ENCODE results near the gene TMA7B.
A peak's percentile ranks its signal among the peaks of the same experiment; 100 is the strongest.

TMA7B gene

GRCh38 chr22:39952347-39952746 lies 7.8 kb upstream of the TMA7B start:
- no peak for DNase-seq (ENCODE audit: low read depth in 2 of 2)

- DNase-seq (ENCODE audit: low read depth in 2 of 2) = no peak
Observed at GRCh38 chr22:39953101-39953500, 7.1 kb upstream of the TMA7B start.

DNA sequence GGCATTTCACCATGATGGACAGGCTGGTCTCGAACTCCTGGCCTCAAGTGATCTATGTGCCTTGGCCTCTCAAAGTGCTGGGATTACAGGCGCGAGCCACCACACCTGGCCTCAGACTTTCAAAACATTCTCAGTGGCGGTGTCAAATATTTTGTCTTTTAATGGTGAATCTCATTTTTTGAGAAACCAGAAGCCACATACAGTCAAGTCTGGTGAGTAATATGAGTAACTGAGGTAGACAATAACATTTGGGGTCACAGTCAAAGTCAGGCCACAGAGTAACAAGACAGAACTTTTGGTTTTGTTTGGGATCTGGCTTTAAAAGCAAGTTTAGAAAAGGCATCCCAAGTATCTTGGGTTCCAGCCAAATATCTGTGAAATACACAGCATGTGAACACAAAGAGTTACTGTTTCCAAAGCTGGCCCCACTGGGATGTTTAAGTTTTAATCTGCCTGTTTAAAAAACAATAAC lies 5.6 kb upstream of the TMA7B start:
- no peak for DNase-seq (ENCODE audit: low read depth in 2 of 2)

DNA sequence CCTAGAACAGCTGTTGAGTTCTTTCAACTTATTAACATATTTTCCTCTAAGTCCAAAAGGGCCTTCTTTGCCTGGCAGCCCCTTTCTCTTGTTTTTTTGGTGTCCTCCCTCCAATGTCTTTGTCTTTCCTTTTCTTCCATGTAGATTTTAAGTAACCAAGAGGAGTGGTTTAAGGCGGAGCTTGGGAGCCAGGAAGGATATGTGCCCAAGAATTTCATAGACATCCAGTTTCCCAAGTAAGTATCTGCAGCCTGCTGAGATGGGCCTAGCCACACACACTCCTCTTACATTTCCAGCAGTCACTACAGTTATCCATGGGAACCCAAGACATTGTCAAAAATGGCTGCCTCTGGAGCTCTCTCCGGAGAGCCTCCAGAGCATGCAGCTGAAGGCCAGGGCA lies 4.5 kb upstream of the TMA7B start:
- no peak for DNase-seq (ENCODE audit: low read depth in 2 of 2)

GRCh38 chr22:39956932-39957664 lies 3.1 kb upstream of the TMA7B start:
- no peak for DNase-seq (ENCODE audit: low read depth in 2 of 2)

GRCh38 chr22:39958009-39958711 lies 2.0 kb upstream of the TMA7B start:
- DNase-seq (ENCODE audit: low read depth in 2 of 2) = no peak

DNA sequence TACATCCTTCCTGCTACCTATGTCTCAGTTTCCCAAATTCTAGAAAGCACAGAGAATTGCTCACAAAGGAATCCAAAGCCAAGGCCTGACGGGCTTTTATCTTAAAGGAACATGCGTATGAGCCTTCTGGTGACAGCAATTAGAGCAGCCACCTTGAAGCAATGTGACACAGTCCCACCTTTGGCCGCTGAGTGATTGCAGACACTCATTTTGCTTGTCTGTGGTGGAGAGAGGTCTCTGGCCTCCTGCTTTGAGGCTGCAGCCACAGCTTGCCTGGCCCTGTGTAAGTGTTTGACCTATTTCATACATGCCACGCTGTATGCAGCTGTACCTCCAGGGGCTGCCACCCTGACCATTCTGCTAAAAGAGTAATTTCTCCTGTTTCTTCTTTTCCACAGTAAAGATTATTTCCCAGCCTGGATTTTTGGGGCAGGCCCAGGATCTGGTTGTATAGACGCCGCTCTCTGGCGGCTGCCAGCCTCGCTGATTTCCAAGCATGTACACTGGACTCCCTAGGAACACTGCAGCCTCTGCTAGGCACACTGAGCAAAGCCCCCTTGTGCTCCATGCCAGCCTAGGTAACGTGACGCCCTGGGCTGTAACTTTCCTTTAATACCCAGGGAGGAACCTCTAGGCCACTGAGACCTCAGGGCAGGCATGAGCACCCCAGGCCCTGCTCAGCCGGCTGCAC lies 1.1 kb upstream of the TMA7B start:
- no peak for DNase-seq (ENCODE audit: low read depth in 2 of 2)

DNA sequence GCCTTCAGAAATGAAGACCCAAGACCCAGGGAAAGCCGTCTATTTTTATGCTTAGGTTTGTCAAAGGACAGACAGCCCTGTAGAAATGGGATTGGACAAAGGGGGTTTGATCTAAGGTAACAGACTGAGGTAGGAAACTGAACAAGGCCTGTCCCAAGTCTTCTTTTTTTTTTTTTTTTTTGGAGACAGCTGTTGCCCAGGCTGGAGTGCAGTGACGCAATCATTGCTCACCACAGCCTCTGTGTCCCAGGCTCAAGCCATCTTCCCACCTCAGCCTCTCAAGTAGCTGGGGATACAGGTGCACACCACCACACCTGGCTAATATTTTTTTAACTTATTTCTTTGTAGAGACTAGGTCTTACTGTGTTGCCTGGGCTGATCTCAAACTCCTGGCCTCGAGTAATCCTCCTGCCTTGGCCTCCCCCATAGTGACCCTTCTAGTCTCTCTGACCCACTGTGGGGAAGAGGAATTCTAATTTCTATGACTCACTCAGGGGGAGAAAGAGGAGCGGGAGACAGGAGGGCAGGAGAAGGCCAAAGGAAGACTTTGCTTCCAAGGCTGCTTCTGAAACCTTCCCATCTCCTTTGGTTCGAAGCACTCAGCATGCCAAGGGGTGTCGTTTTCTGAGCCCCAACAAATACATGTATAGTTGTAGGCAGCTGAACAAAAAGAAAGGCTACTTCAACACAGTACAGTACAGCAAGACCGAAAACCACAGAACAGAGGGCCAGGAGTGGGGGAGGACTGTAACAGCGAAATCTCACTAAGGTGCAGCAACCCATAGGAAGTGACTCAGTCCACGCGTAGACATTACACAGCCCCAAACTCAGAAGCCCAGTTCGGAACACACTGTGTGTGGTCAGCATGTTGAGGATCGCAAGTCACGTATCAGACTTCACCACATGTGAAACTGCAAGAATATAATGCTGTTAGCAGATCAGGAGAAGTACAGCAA lies 872 bp downstream of the TMA7B start:
- peak; percentile 46 to 64 for DNase-seq (ENCODE audit: low read depth in 2 of 2)

DNA sequence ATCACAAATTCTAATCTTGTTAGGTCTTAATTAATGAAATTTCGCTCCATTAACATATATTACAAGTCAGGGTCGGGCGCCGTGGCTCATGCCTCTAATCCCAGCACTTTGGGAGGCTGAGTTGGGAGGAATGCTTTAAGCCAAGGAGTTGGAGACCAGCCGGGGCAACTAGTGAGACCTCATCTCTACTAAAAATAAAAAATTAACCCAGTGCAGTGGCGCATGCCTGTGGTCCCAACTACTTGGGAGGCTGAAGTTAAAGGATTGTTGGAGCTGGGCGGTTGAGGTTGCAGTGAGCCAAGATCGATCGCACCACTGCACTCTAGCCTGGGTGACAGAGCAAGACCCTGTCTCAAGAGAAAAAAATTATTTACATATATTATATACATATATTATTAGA lies 1.9 kb downstream of the TMA7B start:
- DNase-seq (ENCODE audit: low read depth in 2 of 2) = no peak

GRCh38 chr22:39965748-39966147 lies 5.6 kb downstream of the TMA7B start:
- DNase-seq (ENCODE audit: low read depth in 2 of 2) = no peak

- no peak for DNase-seq (ENCODE audit: low read depth in 2 of 2)
Observed at GRCh38 chr22:39966470-39966869, 6.3 kb downstream of the TMA7B start.

DNA sequence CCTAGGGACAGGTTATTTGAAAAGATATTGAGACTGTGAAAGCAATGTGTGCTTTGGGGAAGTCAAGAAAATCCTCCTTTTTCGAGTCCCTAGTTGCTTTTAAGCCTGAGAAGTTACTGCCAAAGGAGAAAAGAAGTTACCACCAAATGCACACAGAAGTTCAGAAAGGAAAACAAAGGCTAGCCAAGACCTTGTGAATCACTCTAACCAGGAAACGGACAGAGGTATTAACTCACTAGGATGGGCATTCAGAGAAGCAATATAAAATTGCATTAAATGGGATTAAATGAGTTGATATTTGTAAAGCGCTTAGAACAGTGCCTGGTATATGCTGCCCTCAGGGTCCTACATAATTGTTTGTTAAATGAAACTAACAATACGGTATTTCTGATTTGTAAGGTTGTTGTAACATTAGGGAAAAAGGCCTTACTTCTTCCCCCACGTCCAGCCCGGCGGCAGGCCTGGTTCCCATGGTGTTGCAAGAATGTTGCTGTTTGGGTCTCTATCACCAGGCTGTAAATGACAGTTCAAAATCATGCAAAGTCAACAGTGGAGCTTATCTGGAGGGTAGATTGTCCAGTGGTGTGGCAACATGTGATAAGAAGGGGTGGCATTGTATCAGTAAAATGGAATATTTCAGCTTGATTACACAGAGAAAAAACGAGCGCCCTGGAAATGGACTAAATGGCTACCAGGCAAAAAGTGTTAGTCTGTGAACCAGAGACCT lies 7.1 kb downstream of the TMA7B start:
- no peak for DNase-seq (ENCODE audit: low read depth in 2 of 2)

- no peak for DNase-seq (ENCODE audit: low read depth in 2 of 2)
Observed at GRCh38 chr22:39967996-39968972, 8.1 kb downstream of the TMA7B start.

GRCh38 chr22:39970742-39971141 lies 10.5 kb downstream of the TMA7B start:
- DNase-seq (ENCODE audit: low read depth in 2 of 2) = no peak

DNA sequence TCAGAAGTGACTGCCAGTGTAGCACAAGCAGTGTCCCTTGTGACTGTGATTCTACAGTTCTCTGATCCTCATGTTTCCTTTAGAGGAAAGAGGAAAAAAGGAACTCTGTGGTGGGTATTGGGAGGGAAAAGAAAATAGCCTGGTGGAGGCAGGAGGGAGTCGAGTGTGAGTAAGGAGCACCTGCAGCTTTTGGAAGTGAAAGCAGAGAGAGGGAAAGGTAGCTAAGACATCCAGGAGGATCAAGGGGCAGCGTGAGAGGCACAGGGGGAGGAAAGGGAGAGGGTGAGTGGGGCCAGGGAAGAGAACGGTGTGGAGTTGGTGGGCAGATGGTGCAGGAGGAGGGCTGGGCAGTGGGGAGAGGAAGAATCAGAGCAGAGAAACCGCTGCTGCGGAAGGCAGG lies 12.4 kb downstream of the TMA7B start:
- DNase-seq (ENCODE audit: low read depth in 2 of 2) = no peak

DNA sequence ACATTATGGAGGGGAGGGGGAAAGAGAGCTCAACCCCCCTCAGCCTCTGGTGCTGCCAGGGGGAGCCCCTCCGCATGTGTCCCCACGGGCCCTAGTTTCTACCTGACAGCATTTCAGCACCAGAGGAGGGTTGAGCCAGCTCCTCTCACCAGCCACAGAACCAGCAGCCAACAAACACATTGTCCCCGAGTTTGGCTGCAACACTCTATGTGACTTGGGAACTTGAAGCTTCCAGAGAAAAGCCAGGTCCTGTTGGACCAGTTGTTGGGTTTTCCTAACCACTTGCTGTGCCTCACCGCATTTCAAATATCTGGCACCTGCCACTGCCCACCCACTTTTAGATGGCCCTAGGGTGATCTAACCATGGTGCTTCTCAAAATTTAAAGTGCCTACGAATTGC lies 13.5 kb downstream of the TMA7B start:
- DNase-seq (ENCODE audit: low read depth in 2 of 2) = no peak

DNA sequence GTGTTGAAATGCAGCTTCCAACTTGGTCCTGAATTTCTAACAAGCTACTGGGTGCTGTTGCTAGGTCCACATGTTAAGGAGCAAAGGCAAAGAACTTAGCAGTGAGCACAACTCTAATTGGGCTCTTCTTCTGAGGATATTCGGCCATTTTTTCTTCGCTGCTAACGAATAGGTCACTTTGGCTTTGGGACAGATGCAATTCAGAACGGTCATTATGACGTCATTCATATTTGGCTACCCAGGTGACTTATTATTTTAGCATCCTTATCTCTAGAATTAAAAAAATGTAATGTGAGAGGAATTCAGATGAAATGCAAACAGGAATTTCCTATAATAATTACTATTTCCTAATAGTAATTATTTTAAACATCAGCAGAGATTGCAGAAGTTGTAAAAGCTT lies 13.9 kb downstream of the TMA7B start:
- no peak for DNase-seq (ENCODE audit: low read depth in 2 of 2)

- DNase-seq (ENCODE audit: low read depth in 2 of 2) = no peak
Observed at GRCh38 chr22:39979048-39979447, 18.9 kb downstream of the TMA7B start.

DNA sequence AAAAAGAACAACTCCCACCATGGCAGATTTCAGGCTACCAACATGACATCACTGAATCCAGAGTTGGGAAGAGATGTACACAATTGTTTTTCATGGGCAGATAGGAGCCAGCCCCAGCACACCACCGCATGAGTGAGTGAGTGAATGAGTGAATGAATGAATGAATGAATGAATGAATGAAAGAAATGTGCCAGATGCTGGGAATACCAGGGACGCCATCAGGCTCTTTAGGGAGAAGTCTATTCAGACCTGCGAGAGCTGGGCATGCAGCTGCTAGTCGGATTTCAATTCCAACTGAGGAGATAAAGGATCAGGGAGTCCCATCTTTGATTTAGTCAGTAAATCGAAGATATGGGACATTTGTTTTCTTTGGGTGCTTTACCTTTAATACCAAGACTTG lies 19.3 kb downstream of the TMA7B start:
- DNase-seq (ENCODE audit: low read depth in 2 of 2) = no peak

- DNase-seq (ENCODE audit: low read depth in 2 of 2) = no peak
Observed at GRCh38 chr22:39980596-39980995, 20.4 kb downstream of the TMA7B start.
